Mononuclear cell (primary cell): ENCODE results near the gene CD93. TPM values are rescaled to one million over a fixed set of nuclear protein-coding genes. Genes with fewer than 3 reads are reported as not detected.

ENCODE experiments used
- H3K27me3 ChIP-seq: 2 replicates; pipeline ENCODE4 v1.6.0; 2011; ENCODE audit warnings: low read length, control low read depth; ENCODE audit not compliant: insufficient read depth
- H3K4me1 ChIP-seq: 2 replicates; pipeline ENCODE4 v1.5.1; 2011; ENCODE audit warnings: mild to moderate bottlenecking, low read length, control low read depth; ENCODE audit not compliant: insufficient read depth
- H3K4me3 ChIP-seq: 2 replicates; pipeline ENCODE4 v1.5.1; 2011; ENCODE audit warnings: mild to moderate bottlenecking, low read length, moderate library complexity
- H3K9me3 ChIP-seq: 2 replicates; pipeline ENCODE4 v1.5.1; 2011; ENCODE audit warnings: low read depth, mild to moderate bottlenecking, control low read depth, low read length
- total RNA-seq: library from RNA; depleted of rRNA; stranded (reverse); fragments of >200 nt; gene quantifications from one replicate; pipeline ENCODE4 v1.2.3, GENCODE V29; 2012

The CD93 gene
- total RNA-seq, 1 donor: 85.5 TPM

DNA sequence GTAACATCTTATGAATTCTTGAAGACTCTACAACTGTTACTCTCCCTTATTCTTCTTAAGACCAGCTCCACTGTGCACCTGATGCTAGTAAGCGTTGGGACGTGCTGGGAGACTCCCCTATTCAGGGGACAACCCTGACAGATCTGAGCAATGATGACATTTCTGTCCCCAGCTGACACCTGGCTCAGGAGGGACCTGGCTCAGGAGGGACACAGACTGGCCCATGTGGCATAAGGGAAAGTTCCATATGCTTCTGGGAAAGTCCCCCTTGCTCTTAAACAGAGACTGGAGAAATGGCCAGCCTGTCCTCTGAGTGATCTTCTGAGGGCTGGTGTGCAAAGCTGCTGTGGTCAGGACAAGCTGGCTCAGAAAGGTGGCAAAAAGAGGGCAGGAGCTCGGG is 10.0 kb upstream of the CD93 start:
- Histone ChIP-seq H3K27me3 (no peaks in the 10 kb centered on the region), H3K9me3 (no peaks in the 10 kb centered on the region), H3K4me1 (peaks cover 28% of the 10 kb centered on the region), H3K4me3 (no peak overlapping the region)

- Histone ChIP-seq H3K9me3 (no peaks in the 10 kb centered on the region), H3K27me3 (no peaks in the 10 kb centered on the region), H3K4me3 (no peak overlapping the region), H3K4me1 (peaks cover 28% of the 10 kb centered on the region)
These were observed 9.4 kb upstream of the CD93 start for GRCh38 chr20:23095499-23095898.

- H3K4me1 ChIP-seq: peaks cover 28% of the 10 kb centered on the region
- H3K9me3 ChIP-seq: no peaks in the 10 kb centered on the region
- H3K27me3 ChIP-seq: no peaks in the 10 kb centered on the region
- H3K4me3 ChIP-seq: no peak overlapping the region
These were observed 8.8 kb upstream of the CD93 start for GRCh38 chr20:23094927-23095326.

DNA sequence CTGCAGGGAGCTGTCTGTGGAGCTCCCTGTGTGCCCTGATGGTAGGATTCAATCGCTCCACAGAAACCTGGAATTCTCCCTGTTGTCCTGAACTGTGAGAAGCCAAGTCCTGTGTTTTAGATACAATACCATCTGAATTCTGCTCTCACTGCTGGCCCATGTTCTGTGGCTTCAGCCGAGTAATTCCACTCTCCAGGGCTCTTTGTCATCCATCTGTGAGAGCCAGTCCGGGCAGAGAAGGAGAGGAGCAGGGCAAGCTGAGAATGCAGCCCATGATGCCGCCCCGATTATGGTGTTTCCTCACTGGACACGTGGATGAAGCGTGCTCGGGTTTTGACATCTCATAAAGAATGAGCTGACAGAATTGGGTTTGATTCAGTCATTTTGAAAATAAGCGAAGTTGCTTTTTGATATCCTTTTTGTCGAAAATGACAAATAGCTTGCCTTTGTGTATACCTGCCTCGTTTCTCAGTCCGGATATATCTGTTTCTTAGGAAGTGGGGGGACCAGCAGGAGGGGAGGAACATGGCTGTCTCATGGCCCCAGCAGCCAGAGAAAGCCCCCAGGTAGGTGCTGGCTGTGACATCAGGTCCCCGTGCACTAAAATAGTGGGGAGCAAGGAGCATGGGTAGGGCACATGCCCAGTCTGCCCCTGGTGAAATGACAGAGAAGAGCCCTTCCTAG is 8.2 kb upstream of the CD93 start:
- no peaks in the 10 kb centered on the region for H3K9me3 ChIP-seq
- H3K4me3 ChIP-seq: no peak overlapping the region
- no peaks in the 10 kb centered on the region for H3K27me3 ChIP-seq
- H3K4me1 ChIP-seq: peaks cover 28% of the 10 kb centered on the region

- Histone ChIP-seq H3K9me3 (no peaks in the 10 kb centered on the region), H3K27me3 (no peaks in the 10 kb centered on the region), H3K4me1 (peaks cover 30% of the 10 kb centered on the region), H3K4me3 (no peak overlapping the region)
These were observed 7.5 kb upstream of the CD93 start for GRCh38 chr20:23093613-23094012.

DNA sequence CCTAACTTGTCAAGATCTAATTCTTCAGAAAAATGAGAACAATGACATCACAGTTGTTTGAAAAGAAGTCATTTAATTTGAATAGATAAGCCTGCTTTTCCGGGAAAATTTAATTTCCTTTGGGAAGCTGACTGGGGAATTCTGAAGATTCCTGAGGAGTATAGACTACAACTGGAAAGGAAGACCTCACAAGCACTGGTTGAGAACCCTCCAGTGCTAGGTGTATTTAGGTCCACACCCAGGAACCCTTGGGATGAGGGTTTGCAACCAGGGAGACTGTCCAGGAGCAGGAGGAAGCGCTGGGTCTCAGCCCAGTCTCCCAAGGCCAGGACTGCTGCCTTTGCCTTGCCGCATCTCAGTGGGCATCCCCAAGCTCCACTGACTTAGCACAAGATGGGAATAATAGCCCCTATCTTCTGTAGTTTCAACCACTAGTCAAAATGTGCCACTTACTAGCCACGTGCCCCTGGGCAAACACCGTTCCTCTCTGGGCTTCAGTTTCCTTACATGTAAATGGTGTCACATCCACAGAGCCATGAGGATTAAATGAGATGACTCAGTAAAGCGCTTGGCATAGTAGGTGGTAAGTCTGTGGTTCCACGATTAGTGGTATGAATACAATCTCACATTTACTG is 6.9 kb upstream of the CD93 start:
- Histone ChIP-seq H3K4me3 (no peak overlapping the region), H3K4me1 (peaks cover 31% of the 10 kb centered on the region), H3K9me3 (no peaks in the 10 kb centered on the region), H3K27me3 (no peaks in the 10 kb centered on the region)

DNA sequence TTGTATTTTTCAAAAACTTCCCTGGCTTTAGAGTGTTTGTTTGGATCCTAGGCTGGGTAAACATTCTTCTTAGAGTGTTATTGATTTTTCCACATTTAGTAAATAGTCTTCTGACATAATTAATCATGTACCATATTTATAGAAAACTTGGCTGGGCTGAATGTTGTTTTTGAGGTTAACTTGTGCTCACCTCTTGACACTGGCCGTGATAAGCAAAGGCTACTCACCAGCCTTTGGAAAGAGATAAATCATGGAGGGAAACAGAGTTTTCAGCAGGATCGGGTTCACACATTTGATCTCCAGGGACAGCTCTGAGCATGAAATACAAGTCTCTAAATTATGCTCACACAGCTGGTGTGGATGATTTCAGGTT is 6.2 kb upstream of the CD93 start:
- H3K4me1 ChIP-seq: peaks cover 34% of the 10 kb centered on the region
- no peaks in the 10 kb centered on the region for H3K9me3 ChIP-seq
- no peak overlapping the region for H3K4me3 ChIP-seq
- no peaks in the 10 kb centered on the region for H3K27me3 ChIP-seq

GRCh38 chr20:23091721-23092383 is 5.7 kb upstream of the CD93 start:
- H3K27me3 ChIP-seq: no peaks in the 10 kb centered on the region
- no peaks in the 10 kb centered on the region for H3K9me3 ChIP-seq
- no peak overlapping the region for H3K4me3 ChIP-seq
- peaks cover 39% of the 10 kb centered on the region for H3K4me1 ChIP-seq

DNA sequence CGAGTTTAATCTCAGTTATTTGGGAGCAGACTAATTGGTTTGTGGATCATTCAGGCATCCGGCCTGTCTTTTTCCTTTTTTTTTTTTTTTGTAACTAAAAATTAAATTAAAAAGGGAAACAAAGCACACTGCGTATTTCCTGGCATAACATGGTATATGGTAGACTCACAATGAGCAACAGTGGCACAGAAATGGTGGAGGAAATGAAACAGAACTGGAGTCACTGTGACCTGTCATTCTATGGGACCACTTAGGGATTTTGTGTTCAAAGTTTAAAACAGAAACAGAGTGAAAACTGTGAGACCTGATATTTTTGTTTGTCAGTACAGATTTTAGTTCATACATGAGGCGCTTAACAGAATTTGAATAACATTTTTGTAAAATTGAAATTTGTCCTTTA is 4.8 kb upstream of the CD93 start:
- Histone ChIP-seq H3K4me3 (no peak overlapping the region), H3K9me3 (no peaks in the 10 kb centered on the region), H3K4me1 (peaks cover 45% of the 10 kb centered on the region), H3K27me3 (no peaks in the 10 kb centered on the region)

GRCh38 chr20:23090147-23090546 is 4.0 kb upstream of the CD93 start:
- Histone ChIP-seq H3K4me3 (no peak overlapping the region), H3K9me3 (no peaks in the 10 kb centered on the region), H3K27me3 (no peaks in the 10 kb centered on the region), H3K4me1 (peaks cover 45% of the 10 kb centered on the region)

DNA sequence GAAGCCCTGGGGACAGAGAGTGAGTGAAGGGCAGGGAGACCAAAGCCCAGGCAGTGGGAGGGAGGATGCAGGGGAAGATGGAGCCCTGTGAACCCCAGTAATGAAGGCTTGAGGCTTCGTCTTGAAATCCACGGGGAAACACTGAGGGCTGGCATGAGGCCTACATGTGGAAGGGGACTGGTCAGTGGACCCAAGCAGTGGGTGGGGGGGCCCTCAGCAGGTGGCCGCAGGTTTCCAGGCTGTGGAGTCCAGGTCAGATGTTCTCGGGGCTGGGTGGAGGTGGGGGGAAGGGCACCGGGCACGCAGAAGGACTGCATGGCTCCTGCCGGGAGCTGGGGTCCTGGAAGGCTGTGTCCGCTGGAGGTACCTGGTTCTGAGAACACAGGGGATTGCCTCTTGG is 2.7 kb upstream of the CD93 start:
- Histone ChIP-seq H3K4me3 (no peak overlapping the region), H3K4me1 (peaks cover 48% of the 10 kb centered on the region), H3K9me3 (no peaks in the 10 kb centered on the region), H3K27me3 (no peaks in the 10 kb centered on the region)

GRCh38 chr20:23087587-23088251 is 1.6 kb upstream of the CD93 start:
- peaks cover 60% of the 10 kb centered on the region for H3K4me1 ChIP-seq
- H3K9me3 ChIP-seq: no peaks in the 10 kb centered on the region
- H3K4me3 ChIP-seq: no peak overlapping the region
- H3K27me3 ChIP-seq: no peaks in the 10 kb centered on the region

DNA sequence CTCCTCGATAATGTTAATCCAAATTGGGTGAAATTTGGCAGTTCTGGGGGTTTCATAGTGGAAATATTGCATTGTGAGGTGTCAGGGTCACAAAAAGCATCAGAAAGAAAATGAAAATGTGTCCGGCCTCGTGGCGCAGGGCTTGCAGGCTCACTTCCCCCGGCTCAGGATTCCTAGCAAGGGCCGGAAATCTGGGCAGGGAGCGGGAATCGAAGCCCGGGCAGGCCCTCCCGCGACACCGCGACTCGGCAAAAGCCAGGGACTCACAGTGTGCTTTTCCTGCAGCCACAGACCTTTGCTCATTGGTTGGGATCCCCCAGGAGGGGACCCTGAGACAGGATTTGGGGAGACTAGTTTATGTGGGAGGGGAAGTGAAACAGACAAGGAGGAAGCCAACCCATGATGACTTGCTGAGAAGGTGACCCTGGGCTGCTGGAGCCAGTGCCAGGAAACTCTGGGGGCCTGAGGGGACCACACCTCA is 847 bp upstream of the CD93 start:
- Histone ChIP-seq H3K9me3 (no peaks in the 10 kb centered on the region), H3K4me3 (no peak overlapping the region), H3K27me3 (no peaks in the 10 kb centered on the region), H3K4me1 (peaks cover 67% of the 10 kb centered on the region)

GRCh38 chr20:23085436-23086055 is 578 bp downstream of the CD93 start:
- no peaks in the 10 kb centered on the region for H3K27me3 ChIP-seq
- peak overlapping the region; percentile 43 for H3K4me3 ChIP-seq
- peaks cover 81% of the 10 kb centered on the region for H3K4me1 ChIP-seq
- H3K9me3 ChIP-seq: no peaks in the 10 kb centered on the region

DNA sequence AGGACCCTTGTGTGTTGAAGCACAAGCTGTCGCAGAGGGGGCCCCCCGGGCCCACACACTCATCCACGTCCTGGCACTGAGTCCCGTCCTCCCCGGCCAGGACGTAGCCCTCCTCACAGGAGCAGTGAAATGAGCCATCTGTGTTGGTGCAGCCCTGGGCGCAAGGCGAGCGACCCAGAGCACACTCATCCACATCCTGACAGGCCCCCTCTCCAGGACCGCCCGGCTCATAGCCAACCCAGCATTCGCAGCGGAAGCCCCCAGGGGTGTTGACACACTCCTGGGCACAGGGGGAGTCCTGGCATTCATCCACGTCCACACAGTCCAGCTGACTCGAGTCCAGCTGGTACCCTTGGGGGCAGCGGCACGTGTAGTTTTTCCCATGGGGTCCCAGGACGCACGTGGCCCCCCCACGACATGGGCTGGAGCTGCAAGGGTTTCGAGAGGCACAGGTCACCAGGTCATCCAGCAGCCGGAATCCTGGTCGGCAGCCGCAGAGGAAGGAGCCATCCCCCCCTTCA is 1.2 kb downstream of the CD93 start:
- Histone ChIP-seq H3K9me3 (no peaks in the 10 kb centered on the region), H3K27me3 (no peaks in the 10 kb centered on the region), H3K4me3 (peak overlapping the region; percentile 43), H3K4me1 (peaks cover 86% of the 10 kb centered on the region)
